Activated CD4-positive, CD25-positive, alpha-beta regulatory T cell treated with anti-CD3 and anti-CD28 coated beads, Interleukin-2, amount 50 U/mL, for 72 hours (primary cell): ENCODE results near the gene P2RY8.
A peak's percentile ranks its signal among the peaks of the same experiment; 100 is the strongest.
"Not testable (repeated sequence)": the region's sequence is repeated elsewhere in the genome, so short reads cannot be mapped to it uniquely, and the experiment has no call there.

ENCODE experiments used
- DNase-seq: peaks from one replicate; pipeline ENCODE4 v3.0.0; 2021

The P2RY8 gene

GRCh38 chrX:1518512-1518911 lies 18.5 kb downstream of the P2RY8 start:
- DNase-seq = no peak

- DNase-seq = no peak
Measured at GRCh38 chrX:1516596-1517104, 20.3 kb downstream of the P2RY8 start.

- DNase-seq = peak; percentile 18
Measured at GRCh38 chrX:1511829-1512228, 25.2 kb downstream of the P2RY8 start.

DNA sequence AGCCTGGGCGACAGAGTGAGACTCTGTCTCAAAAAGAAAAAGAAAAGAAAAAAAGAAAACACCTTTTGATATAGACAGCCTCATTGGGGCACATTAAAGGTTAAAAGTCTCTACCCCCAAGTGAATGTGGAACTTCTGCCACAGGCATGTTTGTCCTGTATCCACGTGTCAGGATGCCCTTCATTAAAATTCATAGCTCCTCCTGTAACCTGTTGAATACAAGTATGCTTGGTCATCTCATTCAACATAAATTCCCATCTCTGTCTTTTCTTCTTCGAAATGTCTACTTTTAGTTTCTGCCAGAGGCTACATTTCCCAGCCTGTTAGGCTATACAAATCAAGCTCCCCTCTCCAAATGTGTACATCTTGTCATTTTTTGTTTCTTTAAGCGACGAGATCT lies 25.8 kb downstream of the P2RY8 start:
- DNase-seq = no peak

DNA sequence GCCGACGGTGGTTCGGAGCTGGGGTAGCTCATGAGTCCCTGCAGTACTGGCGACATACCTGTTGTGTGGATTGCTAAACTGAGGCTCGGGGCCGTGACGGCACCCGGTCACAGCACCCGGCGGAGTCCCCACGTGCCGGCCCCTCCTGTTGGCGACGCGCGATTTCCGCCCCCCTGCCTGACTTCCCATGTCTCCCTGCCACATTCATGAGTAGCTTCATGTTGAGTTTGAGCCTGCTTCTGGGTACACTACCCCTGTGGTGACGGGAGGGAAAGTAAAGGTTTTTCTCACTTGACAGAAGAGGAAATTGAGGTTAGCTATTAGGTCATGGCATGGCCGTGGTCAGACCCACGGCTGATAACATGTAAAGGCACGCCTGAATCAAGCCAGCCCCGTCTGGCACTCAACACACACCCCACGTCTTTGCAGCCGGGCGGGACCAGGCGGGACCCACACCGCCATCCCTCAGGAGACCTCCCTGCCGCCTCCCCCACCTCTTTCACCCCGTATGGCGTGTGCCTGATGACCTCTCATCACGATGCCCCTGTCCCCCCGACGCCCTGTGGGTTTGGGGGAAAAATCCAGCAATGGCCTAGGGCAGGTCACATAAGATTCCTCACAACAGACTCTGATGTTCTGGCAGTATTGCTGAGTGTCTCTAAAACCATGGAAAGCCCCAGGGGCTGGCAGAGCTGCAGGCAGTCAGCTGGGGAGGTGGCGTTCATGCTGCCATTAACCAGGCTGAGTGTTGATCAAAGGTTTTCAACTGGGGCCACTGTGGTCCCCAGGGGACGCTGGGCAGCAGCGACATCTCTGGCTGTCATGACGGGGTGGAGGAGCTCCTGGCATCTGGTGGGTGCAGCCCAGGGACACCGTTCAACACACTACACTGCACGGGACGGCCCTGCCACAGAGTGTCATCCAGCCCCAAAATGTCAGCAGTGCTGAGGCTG lies 29.2 kb downstream of the P2RY8 start:
- peak; percentile 39 for DNase-seq

DNA sequence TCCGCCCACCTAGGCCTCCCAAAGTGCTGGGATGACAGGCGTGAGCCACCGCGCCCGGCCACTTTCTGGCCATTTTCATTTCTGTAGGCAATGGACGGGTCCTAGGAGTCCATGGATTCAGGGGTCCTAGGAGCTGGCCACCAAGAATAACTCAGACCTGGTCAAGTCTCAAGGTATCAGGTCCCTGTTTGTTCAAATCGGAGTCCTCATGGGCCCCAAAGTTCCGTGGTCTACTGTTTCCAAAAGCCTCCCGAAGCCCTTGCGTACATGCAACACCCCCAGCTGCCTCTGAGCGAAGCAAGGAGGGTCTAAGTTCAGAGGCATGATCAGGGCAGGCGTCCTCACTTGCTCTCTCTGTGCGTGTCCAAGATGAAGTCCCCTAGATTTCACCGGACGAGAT lies 30.1 kb downstream of the P2RY8 start:
- peak; percentile 26 for DNase-seq

- DNase-seq = no peak
Measured at GRCh38 chrX:1502853-1503252, 34.1 kb downstream of the P2RY8 start.

DNA sequence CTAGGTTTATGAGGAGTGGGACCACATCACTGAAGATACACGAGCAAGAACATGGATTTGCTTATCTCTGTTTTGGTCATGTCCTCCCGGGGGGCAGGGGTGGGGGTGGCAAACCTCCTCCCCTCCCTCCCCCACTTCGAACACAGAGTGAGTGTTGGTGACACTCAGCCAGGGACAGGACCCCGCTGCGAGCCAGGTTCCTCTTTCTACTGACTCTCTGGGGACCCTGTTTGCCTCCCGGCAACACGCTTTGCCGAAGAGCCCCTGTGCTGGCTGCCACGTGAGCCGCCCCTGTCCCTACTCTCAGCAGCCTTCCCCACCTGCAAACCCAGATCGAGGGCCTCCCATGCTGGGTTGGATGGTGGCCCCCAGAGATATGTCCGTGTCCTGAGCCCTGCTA lies 34.7 kb downstream of the P2RY8 start:
- peak; percentile 24 for DNase-seq

GRCh38 chrX:1500701-1501624 lies 36.0 kb downstream of the P2RY8 start:
- DNase-seq = peak; percentile 32

- no peak for DNase-seq
Measured at GRCh38 chrX:1496076-1496475, 40.9 kb downstream of the P2RY8 start.

DNA sequence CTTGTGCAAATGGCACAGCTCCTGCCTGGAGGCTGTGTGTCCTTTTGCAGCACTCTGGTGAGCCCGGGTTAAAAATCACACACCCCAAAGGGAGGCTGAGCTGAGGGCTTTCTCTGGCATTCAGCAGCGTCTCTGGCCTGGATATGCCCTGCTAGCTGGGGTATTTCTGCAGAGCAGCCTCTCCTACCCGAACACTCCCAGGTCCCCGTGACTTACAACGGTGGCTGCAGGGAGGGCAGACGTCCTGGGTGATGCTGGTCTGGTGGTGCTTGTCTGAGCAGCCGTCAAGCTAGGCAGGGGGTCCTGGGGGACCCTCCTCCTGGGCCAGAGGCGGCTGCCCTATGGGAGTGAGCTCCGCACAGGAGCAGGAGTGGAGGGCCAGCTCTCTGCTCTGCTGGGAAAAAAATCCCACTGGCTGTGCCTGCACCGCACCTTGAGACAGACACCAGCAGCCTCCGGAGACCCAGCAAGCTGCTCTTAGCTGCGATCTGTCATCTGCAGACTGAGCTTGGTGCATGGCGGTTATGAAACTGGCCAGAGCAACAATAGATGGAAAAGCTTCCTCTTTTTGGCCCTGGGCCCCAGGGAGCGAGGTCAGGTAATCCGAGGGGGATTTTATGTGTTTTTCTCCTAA lies 43.0 kb downstream of the P2RY8 start:
- peak; percentile 25 for DNase-seq

GRCh38 chrX:1493412-1493811 lies 43.6 kb downstream of the P2RY8 start:
- peak; percentile 29 for DNase-seq

DNA sequence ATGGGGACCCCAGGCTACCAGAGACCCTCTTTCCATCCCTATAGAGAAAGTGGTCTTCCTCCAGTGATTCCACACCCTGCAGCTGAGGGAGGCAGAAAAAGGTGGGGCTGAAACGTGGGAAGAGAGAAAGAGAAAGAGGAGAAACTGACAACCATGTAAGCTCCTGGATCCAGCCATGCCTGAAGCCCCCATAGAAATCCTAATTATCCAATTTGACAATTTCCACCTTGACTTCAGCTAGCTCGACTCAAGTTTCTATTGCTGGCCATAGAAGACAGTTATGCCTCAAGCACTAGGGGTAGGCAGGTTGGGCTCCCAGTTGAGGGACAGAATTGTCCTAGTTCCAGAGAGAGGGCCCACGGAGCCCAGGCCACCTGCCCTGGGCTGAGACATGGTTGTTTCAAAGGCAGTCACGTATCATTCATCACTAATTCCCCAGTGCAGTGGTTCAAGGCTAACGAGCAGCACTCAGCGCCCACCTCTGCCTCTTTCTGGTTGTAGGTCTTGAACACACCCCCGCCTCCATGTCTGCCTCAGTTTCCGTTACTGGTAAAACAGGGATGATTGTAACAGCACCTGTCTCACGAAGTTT lies 44.5 kb downstream of the P2RY8 start:
- DNase-seq = no peak

- DNase-seq = peak; percentile 63
Measured at GRCh38 chrX:1491851-1492349, 45.1 kb downstream of the P2RY8 start.

DNA sequence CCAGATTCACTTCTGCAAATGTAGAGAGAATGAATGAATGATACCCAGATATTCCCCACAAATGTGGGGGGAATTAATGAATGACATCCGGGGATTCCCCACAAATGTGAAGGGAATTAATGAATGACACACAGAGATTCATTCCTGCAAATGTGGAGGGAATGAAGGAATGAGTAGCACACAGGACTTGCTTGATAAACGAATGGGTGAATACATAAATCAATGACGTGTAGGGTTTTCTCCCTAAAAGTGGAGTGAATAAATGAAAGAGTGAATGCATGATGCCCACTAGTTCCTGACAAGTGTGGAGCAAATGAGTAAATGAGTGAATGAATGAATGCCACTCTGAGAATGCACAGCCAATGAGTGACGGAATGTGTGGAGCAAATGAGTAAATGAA lies 45.7 kb downstream of the P2RY8 start:
- not testable (repeated sequence) for DNase-seq

- not testable (repeated sequence) for DNase-seq
Measured at GRCh38 chrX:1490723-1491122, 46.3 kb downstream of the P2RY8 start.

GRCh38 chrX:1489354-1489753 lies 47.6 kb downstream of the P2RY8 start:
- not testable (repeated sequence) for DNase-seq

DNA sequence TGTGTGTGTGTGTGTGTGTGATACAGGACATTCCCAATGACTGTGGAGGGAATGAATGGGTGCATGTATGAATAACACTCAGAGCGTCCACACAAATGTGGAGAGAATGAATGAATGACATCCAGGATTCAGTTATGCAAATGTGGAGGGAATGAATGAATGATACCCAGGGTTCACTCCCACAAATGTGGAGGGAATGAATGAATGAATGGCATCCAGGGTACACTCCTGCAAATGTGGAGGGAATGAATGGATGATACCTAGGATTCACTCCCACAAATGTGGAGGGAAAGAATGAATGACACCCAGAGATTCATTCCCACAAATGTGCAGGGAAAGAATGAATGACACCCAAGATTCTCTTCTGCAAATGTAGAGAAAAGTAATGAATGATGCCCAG lies 48.2 kb downstream of the P2RY8 start:
- DNase-seq = no peak

GRCh38 chrX:1488141-1488540 lies 48.8 kb downstream of the P2RY8 start:
- peak; percentile 24 for DNase-seq

DNA sequence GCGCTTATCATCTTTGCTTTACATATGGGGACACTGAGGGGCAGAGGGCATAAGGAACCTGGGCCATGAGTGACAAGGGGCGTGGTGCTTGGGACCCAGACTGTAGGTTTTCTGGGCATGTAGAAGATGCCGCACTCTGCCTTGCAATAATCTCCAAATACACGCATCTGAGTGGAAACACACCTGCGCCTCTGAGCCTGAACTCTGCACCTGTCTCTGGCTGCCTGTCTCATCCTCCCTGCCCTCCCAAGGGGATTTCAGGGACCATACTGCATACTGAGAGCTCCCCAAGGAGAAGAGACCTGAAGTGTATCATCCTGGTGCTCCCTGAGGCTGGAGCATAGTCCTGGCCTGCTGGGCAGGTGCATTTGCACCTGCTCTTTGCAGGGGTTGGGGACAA lies 49.6 kb downstream of the P2RY8 start:
- peak; percentile 9 for DNase-seq

GRCh38 chrX:1486749-1487361 lies 50.1 kb downstream of the P2RY8 start:
- peak; percentile 22 for DNase-seq

- DNase-seq = peak; percentile 13
Measured at GRCh38 chrX:1486177-1486576, 50.8 kb downstream of the P2RY8 start.
